Thyroid gland (tissue), 4 donors: Measurements from ENCODE around the gene SCAMP1.

ENCODE experiments used
- CTCF ChIP-seq, 6 experiments: fragments of 200-600 bp in 3 of 6; fragments of 450-650 bp in 3 of 6; sonication (generic) in 3 of 6; IDR thresholded peaks; one replicate each; pipeline ENCODE4 v1.5.1; 2016 to 2019; ENCODE audit warnings: antibody characterized with exemption in 6 of 6, mild to moderate bottlenecking in 2 of 6, inconsistent platforms in 1 of 6, moderate library complexity in 1 of 6
- POLR2A ChIP-seq, 2 donors: fragments of 450-650 bp; IDR thresholded peaks; one replicate each; pipeline ENCODE4 v1.6.1; 2017; ENCODE audit warnings: antibody characterized with exemption in 2 of 2, mild to moderate bottlenecking in 2 of 2, moderate library complexity in 1 of 2

- TF ChIP-seq POLR2A (IDR thresholded peaks at IDR 0.05) = no peak
- no peak for TF ChIP-seq CTCF (IDR thresholded peaks at IDR 0.05)
Observed at GRCh38 chr5:78361631-78361993, 1.2 kb downstream of the SCAMP1 start.
